ENCODE results near the gene ANK3.

Gene ANK3

DNA sequence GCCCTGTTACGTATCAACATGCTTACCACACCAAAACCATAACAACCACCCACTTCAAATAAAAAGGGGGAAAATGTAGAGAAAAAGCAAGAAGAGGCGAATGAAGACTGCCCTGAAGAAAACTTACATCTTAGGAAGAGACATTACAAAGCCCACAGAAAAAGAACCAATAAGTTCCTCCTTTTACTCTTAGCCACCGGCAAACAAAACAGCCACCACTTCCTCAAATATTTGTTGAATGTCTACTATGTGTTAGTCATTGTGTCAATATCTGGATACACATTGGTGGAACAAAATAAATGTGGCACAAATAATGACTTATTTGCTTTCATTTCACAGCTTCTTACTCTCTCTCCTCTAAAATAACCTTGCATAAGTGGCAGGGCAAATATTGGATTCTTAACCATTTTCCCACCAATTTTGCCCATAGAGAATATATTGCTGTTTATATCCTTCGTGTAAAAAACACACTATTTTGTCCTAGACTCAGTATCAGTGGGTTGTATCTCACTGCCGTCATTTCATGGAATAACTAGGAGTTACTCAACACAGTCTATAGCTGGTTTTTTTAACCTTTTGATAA is 106.8 kb downstream of the ANK3 start:
- DNase-seq (ENCODE audit: low read depth in 1 of 2, low spot score in 1 of 2) = no peak

DNA sequence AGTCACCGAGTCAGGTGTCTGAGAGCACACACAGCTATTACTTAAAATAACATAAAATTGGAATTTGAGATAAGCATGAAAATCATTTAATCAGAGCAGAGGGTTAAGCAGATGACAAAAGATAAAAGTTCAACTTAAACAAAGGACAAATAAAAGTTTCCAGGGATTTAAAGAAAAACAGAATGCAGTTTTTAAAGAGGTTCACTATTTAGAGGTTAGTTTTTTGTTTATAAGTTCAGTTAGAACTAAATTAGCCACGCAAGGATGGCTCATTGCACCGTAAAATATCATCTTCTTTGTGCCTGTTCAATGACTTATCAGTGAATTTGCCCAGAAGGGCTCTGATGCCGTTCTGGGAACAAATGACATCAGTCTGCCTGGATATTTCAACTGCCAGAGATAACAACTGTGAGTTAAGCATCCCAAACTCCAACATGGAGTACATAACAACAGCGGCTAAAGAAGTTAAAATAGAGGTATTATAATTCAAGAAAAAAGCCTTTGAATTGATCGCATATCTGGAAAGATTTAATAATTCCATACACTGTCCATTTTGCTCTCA is 107.8 kb downstream of the ANK3 start:
- no peak for DNase-seq (ENCODE audit: low read depth in 1 of 2, low spot score in 1 of 2)

DNA sequence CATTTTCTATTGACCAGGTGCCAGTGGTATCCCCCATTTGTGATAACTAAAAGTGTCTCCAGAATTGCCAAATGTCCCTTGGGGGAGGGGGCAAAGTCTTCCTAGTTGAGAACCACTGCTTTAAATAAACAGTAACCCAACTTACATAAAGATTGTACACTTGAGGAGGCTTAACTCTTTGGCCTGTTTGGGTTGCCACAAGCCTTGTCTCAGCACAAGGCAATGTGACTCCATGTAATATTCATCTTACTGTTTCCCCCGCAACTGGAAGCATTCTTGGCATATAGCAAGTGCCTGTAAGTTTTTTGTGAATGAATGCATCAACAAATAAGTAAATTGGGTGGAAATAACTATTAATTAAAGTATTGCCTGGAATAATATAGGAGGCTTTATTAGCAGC is 108.3 kb downstream of the ANK3 start:
- no peak for DNase-seq (ENCODE audit: low read depth in 1 of 2, low spot score in 1 of 2)

GRCh38 chr10:60280475-60280874 is 109.2 kb downstream of the ANK3 start:
- DNase-seq (ENCODE audit: low read depth in 1 of 2, low spot score in 1 of 2) = no peak

GRCh38 chr10:60277656-60278055 is 112.0 kb downstream of the ANK3 start:
- no peak for DNase-seq (ENCODE audit: low read depth in 1 of 2, low spot score in 1 of 2)

GRCh38 chr10:60276232-60276631 is 113.4 kb downstream of the ANK3 start:
- no peak for DNase-seq (ENCODE audit: low read depth in 1 of 2, low spot score in 1 of 2)

DNA sequence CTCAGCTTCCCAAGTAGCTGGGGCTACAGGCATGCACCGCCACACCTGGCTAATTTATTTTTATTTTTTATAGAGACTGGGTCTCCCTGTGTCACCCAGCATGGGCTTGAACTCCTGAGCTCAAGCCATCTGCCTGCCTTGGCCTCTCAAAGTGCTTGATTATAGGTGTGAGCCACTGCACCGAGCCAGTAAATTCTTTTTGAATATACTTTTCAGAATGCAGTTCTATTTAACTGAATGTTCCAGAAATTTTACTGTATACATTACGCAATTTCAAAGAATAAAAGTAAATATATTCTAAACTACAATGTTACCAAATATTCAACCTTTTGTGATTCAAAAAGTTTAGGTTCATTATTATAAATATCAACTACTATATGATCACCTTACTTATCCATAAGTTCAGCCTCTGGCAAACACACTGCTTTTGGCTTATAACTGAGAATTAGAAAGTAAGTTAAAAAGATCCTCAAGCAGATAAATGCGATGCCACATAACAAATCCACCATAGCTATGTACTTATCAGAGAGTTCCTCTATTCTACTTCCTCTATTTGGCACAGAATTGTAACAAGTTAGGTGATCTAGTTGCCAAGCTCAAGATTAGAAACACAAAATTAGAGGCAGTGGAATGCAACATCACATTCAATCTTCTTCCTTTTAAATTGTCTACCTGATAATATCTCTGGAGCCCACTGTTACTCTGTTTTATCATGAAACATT is 118.2 kb downstream of the ANK3 start:
- DNase-seq (ENCODE audit: low read depth in 1 of 2, low spot score in 1 of 2) = no peak

DNA sequence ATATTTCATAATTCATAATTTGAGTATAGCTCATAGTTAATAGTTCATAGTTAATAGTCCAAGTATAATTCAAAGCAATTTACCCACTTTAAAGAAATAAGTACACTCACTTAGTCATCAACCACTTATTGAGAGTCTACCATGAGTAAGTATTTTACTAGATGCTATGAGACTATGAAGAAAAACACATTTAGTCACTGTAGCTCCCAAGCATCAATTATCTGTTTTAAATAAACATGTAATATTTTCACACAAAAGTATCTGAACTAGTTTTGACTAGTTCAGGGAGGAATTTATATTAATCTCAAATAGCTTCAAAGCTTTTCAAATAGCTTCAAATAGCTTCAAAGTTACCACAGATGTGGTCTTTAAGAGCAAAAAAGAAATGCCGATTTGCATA is 119.2 kb downstream of the ANK3 start:
- DNase-seq (ENCODE audit: low read depth in 1 of 2, low spot score in 1 of 2) = no peak

GRCh38 chr10:60267802-60268201 is 121.9 kb downstream of the ANK3 start:
- DNase-seq (ENCODE audit: low read depth in 1 of 2, low spot score in 1 of 2) = no peak

- DNase-seq (ENCODE audit: low read depth in 1 of 2, low spot score in 1 of 2) = no peak
These were observed 123.2 kb downstream of the ANK3 start for GRCh38 chr10:60266513-60266912.

DNA sequence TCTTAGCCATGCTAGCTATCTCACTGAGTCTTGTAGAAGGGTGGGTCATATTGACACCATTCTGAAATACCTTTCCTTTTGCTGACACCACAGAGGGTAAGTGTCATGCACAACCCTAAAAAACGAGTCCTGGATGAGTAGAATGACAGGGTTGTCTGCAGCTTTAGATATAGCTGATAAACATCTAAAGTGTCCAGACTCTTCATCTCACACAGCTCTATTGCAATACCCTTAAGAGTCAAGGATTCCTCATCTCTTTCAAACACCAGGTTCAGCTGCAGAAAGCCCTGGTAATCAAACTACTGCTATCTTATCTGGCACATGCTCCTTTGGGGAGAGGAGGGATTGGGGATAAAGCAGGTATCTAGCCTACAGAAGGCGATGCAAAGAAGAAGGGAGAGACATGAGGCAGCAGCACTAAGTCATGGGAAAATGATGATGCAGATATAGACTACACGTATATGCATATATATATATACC is 127.0 kb downstream of the ANK3 start:
- no peak for DNase-seq (ENCODE audit: low read depth in 1 of 2, low spot score in 1 of 2)

DNA sequence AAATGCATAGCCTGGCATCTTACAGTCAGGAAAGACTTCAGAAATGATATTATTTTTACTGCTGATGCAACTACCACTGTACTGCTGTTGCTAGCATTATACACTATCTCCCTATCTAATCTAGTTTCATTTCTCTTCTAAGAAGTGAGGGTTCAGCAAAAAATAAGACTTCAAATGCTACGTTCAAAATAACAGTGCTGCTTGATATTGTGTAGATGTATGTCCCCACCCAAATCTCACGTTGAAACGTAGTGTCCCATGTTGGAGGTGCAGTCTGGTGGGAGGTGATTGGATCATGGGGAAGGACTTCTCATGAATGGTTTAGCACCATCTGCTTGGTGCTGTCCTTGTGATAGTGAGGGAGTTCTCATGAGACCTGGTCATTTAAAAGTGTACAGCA is 129.4 kb downstream of the ANK3 start:
- DNase-seq (ENCODE audit: low read depth in 1 of 2, low spot score in 1 of 2) = no peak

DNA sequence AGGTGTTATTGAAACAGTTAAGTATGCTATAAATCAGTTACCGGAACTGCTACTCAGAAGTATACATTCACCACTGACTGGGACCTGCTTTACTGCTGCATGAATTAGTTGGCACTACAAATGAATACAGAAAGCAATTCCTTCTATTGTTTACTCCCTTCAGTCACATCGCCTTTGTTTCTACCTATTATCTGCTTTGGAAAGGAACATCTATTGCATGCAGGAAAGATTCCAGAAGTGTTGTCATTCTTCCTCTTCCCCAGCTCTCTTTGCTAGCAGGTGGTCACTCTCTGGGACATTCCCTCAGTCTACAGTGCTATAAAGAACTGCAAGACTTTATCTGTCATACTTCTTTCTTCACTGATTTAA is 131.3 kb downstream of the ANK3 start:
- DNase-seq (ENCODE audit: low read depth in 1 of 2, low spot score in 1 of 2) = no peak

DNA sequence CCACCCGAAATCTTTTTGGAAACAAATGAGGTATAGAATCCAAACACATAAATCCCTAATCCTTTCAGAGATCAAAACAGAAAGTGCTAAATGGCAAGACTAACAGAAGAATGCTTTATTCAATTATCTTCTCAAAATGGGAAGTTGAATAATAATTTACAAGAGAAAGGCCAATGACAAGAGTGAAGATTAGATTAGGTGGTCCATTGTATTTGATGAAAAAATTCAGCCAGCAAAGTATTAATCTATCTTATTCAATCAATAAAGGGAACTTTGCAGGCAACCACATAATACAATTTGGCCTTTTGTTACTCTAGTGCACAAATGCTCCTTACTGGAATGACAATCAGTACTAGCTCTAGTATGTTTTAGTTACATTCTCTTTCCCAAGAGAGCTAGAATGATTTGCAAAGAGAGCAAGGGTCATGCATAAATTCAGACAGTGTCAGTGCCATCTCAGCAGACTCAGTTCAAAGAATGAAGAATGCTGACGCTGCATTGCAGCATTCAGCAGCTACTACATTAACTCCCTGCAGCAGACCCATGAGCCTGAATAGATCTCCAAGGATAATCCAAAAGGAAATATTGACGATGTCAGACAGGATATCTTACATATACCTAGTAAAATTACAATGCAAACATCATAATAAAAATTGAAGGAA is 131.8 kb downstream of the ANK3 start:
- DNase-seq (ENCODE audit: low read depth in 1 of 2, low spot score in 1 of 2) = no peak

DNA sequence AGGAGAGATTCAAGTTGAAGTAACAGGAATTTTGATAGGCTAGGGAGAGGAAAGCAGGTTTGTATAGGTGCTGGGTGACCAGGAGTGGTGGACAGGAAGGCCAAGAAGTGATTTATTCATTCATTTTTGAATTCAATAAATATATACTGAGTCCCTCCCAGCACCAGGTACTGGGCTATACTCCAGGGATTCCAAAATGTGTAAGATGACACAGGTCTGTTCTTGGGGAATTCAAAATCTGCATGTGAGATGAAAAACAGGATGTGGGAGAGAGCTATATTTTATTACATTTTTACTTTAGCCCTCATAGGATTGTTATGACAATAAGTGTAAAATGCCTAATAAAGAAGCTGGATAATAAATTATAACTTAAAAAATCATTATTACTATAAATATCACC is 134.9 kb downstream of the ANK3 start:
- no peak for DNase-seq (ENCODE audit: low read depth in 1 of 2, low spot score in 1 of 2)

GRCh38 chr10:60253484-60253883 is 136.2 kb downstream of the ANK3 start:
- DNase-seq (ENCODE audit: low read depth in 1 of 2, low spot score in 1 of 2) = no peak

DNA sequence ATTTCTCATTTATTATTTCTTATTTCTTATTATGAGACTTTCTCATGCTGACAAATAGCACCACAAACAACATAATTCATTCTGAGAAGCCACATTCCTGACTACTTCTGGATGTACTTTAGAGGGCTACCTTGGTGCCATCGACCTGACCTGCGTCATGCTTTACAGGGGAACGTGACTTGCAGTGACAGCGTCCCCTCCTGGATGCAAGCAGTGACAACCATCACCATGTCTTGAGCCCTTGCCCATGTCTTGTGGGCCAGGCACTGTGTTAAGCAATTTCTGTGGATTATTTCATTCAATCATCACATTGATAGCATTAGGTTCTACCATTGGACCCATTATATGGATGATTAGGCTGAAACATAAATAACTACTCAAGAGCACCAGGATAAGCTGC is 137.0 kb downstream of the ANK3 start:
- DNase-seq (ENCODE audit: low read depth in 1 of 2, low spot score in 1 of 2) = no peak

DNA sequence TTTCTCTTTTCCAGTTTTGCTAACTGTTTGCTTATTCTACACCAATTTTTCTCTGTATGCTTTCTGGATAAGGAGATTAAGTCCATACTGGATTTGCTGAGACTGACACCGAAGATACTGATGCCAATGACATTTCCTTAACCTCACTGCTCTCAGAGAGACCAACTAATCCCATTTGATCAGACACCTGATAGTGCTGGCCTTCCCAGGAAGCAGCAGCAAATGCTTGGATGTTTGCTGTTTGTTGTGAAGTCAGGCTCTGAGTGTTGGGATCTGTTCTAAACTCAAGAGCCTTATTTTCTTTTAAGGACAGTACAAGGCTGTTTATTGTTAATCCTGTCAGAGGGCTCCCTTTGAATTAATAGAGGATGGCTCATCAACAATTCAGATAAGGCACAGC is 143.3 kb downstream of the ANK3 start:
- DNase-seq (ENCODE audit: low read depth in 1 of 2, low spot score in 1 of 2) = no peak

- DNase-seq (ENCODE audit: low read depth in 1 of 2, low spot score in 1 of 2) = no peak
These were observed 150.4 kb downstream of the ANK3 start for GRCh38 chr10:60239228-60239627.

DNA sequence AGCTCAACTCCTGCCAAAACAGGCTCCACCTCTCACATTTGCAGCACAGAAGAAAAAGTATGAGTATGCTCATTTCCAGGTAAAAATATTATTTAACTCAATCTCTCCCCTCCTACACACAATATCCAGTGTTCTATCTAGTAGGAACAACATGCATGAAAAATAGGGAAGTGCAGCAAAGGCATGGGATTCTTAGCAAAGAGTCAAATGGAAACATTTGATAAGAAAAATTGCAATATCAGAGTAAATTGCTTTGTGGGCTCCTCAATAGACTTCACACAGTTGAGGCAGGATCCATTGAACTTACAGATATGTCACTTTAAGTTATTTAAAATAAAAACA is 150.9 kb downstream of the ANK3 start:
- no peak for DNase-seq (ENCODE audit: low read depth in 1 of 2, low spot score in 1 of 2)

- no peak for DNase-seq (ENCODE audit: low read depth in 1 of 2, low spot score in 1 of 2)
These were observed 151.5 kb downstream of the ANK3 start for GRCh38 chr10:60237977-60238758.

Data from stimulated activated CD4-positive, alpha-beta T cell treated with anti-CD3 and anti-CD28 coated beads, Interleukin-15, amount 100 ng/mL, for 1 hour (primary cell).